ENCODE measurements around the gene ZNF644. TPM values are rescaled to one million over a fixed set of nuclear protein-coding genes. Genes with fewer than 3 reads are reported as not detected.

ZNF644 gene
- total RNA-seq, 2 donors from 2014 or later, result 58.4 to 76.6 TPM

DNA sequence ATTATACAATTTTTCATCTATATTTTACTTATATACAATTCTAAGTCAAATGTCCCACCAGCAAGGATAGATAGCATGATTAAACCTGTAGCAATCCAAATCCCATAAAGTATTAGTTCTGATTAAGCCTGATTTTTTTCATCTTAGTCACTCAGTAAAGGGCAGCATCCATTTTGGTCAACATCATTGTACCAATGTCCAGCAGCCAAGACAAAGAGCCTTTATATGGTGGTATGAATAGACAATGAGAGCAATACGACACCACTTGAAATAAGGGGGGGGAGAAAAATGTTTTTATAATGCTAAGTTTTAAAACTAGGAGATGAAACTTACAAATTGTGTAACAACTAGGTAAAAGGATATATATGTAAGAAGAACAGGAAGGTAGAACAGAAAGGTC is 7.4 kb downstream of the ZNF644 start:
- DNase-seq (ENCODE audit: low spot score) (no peak), ATAC-seq (no peak)
- Mint-ChIP-seq H3K27me3 (no peaks in the 10 kb centered on the region), H3K9me3 (no peaks in the 10 kb centered on the region), H3K27ac (no peak overlapping the region), H3K36me3 (peaks cover 5% of the 10 kb centered on the region), H3K4me3 (no peak overlapping the region), H3K4me1 (ENCODE audit: low read depth in 2 of 2) (peaks cover 53 to 70% of the 10 kb centered on the region in 2 donors)

DNA sequence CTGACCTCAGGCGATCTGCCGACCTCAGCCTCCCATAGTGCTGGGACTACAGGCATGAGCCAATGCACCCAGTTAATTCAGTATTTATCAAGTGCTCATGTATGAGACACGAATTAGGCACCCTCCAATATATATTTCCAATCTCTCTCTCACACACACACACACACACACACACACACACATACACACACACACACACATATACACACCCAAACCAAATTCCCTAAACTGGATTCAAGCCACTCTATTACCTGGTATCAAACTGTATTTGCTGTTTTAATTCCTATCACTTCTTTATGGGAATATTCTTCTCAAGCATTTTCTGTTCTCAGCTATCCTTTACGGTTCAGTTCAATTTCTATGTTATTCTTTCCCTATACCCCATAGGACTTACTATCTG is 8.5 kb downstream of the ZNF644 start:
- no peaks in the 10 kb centered on the region for H3K27me3 Mint-ChIP-seq
- peaks cover 51 to 65% of the 10 kb centered on the region in 2 donors for H3K4me1 Mint-ChIP-seq (ENCODE audit: low read depth in 2 of 2)
- H3K27ac Mint-ChIP-seq, result no peak overlapping the region
- ATAC-seq (no peak), DNase-seq (ENCODE audit: low spot score) (no peak)
- H3K36me3 Mint-ChIP-seq, result peaks cover 5% of the 10 kb centered on the region
- H3K4me3 Mint-ChIP-seq, result no peak overlapping the region
- no peaks in the 10 kb centered on the region for H3K9me3 Mint-ChIP-seq

DNA sequence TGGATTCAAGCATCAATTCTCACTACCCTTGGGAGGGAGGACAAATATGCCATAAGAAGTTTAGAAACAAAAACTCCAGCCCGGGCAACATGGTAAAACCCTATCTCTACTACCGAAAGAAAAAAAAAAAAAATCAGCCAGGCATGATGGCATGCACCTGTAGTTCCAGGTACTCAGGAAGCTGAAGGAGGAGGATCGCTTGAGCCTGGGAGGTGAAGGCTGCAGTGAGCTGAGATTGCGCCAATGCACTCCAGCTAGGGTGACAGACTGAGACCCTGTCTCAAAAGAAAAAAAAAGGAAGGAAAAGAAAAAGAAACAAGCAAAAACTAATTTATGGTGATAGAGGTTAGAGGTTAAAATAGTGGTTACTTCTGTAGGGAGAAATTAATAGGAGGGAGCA is 9.6 kb downstream of the ZNF644 start:
- Mint-ChIP-seq H3K4me3 (no peak overlapping the region), H3K9me3 (no peaks in the 10 kb centered on the region), H3K27ac (peak overlapping the region in 1 of 2 donors; percentile 29), H3K4me1 (ENCODE audit: low read depth in 2 of 2) (peaks cover 48 to 65% of the 10 kb centered on the region in 2 donors), H3K36me3 (peaks cover 5% of the 10 kb centered on the region), H3K27me3 (no peaks in the 10 kb centered on the region)
- no peak for DNase-seq (ENCODE audit: low spot score)
- no peak for ATAC-seq

DNA sequence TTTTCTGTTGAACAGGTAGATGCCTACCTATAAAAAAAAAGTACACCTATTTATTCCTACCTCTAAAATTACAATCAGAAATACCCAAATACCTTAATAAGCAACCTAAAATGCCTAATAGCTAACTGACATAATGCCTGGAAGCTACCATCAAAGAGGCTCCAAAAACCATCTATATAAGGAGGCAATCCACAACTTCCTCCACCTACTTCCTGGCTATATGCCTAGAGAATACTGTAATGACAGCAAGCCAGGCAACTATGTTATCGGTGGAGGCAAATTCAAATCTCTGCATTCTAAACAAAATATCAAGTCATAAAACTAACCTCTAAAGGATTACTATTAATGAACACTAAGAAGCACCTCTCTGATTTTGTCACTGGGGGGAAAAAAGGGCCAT is 10.1 kb downstream of the ZNF644 start:
- H3K36me3 Mint-ChIP-seq, result peaks cover 5% of the 10 kb centered on the region
- H3K9me3 Mint-ChIP-seq, result no peaks in the 10 kb centered on the region
- H3K27ac Mint-ChIP-seq, result peak overlapping the region in 1 of 2 donors; percentile 29
- ATAC-seq (no peak), DNase-seq (ENCODE audit: low spot score) (no peak)
- H3K27me3 Mint-ChIP-seq, result no peaks in the 10 kb centered on the region
- no peak overlapping the region for H3K4me3 Mint-ChIP-seq
- H3K4me1 Mint-ChIP-seq (ENCODE audit: low read depth in 2 of 2), result peaks cover 50 to 67% of the 10 kb centered on the region in 2 donors

DNA sequence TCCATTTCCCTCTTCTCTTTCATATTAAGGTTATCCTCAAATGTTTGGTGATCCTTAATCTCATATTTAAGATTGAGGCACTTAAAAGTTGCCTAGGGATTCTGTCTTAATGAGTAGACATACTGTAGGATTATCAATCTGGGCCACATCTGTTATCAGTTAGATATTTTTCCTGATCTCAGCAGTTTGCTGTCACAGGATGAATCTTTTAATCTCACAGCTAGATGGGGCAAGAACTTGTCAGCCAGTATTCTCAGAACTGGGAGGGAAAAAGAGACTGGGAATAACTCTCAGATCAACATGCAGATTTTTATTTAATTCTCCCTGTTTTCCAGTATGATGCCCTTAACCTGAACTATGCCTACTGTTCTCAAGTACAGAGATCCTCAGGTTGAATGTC is 14.0 kb downstream of the ZNF644 start:
- no peaks in the 10 kb centered on the region for H3K9me3 Mint-ChIP-seq
- H3K4me3 Mint-ChIP-seq, result no peak overlapping the region
- H3K27me3 Mint-ChIP-seq, result no peaks in the 10 kb centered on the region
- peaks cover 10% of the 10 kb centered on the region for H3K36me3 Mint-ChIP-seq
- DNase-seq (ENCODE audit: low spot score) (no peak), ATAC-seq (no peak)
- no peak overlapping the region for H3K27ac Mint-ChIP-seq
- H3K4me1 Mint-ChIP-seq (ENCODE audit: low read depth in 2 of 2), result peaks cover 55 to 72% of the 10 kb centered on the region in 2 donors

DNA sequence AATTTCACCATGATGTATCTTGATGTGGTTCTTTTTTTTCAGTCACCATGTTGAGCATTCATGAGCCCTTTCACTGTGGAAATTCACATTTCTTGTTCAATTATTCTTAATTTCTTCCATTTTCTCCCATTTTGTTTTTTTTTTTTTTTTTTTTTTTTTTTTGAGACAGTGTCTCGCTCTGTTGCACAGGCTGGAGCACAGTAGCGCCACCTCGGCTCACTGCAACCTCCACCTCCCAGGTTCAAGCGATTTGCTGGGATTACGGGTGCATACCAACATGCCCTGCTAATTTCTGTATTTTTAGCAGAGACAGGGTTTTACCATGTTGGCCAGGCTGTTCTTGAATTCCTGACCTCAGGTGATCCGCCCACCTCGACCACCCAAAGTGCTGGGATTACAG is 14.7 kb downstream of the ZNF644 start:
- Mint-ChIP-seq H3K36me3 (peaks cover 13% of the 10 kb centered on the region), H3K27me3 (no peaks in the 10 kb centered on the region), H3K27ac (no peak overlapping the region), H3K4me3 (no peak overlapping the region), H3K4me1 (ENCODE audit: low read depth in 2 of 2) (peaks cover 56 to 71% of the 10 kb centered on the region in 2 donors), H3K9me3 (no peaks in the 10 kb centered on the region)
- ATAC-seq, result no peak
- no peak for DNase-seq (ENCODE audit: low spot score)

DNA sequence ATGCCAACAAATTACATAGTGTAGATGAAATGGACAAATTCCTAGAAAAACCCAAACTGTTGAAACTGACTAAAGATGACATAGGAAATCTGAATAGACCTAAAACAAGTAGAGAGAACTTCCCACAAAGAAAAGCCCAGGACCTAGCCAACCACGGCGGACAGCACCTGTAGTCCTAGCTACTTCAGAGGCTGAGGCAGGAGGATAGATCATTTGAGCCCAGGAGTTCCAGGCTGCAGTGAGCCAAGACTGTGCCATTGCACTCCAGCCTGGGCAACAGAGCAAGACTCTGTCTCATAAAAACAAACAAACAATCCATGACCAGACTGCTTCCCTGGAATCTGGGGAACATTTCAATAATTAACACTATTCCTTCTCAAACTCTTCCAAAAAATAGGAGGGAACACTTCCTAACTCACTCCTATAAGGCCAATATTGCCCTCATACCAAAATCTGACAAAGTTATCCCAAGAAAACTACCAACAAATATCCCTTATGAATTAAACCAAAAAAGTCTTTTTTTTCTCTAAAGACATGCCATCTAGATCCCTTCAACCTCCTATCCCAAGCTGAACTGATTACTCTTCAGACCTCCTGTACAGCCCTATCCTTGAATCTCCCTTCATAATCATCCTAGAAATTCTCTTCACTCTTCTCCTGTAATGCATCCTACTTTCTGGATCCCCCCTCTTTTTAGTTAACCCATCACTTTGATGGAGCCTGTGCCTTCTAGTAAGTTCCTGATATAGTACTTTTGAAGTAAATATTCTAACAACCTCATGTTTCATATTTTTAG is 15.5 kb downstream of the ZNF644 start:
- Mint-ChIP-seq H3K4me3 (no peak overlapping the region), H3K4me1 (ENCODE audit: low read depth in 2 of 2) (peaks cover 58 to 72% of the 10 kb centered on the region in 2 donors), H3K27me3 (no peaks in the 10 kb centered on the region), H3K27ac (peak overlapping the region in 1 of 2 donors; percentile 1), H3K9me3 (no peaks in the 10 kb centered on the region), H3K36me3 (peaks cover 14% of the 10 kb centered on the region)
- DNase-seq (ENCODE audit: low spot score) (no peak), ATAC-seq (no peak)

DNA sequence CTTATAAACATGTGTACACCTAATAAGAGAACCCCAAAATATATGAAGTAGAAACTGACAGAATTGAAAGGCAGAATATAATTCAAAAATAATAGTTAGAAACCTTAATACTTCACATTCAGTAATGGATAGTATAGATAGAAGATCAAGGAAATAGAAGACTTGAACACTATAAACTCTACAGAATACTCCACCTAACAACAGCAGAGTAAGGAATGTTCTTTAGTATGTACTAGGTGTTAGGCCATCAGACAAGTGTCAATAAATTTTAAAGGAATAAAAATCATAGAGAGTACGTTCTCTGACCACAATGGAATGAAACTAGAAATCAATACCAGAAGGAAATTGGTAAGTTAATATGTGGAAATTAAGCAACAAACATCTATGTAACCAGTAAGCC is 16.6 kb downstream of the ZNF644 start:
- Mint-ChIP-seq H3K27me3 (no peaks in the 10 kb centered on the region), H3K27ac (peak overlapping the region in 1 of 2 donors; percentile 1), H3K9me3 (no peaks in the 10 kb centered on the region), H3K36me3 (peaks cover 14% of the 10 kb centered on the region), H3K4me3 (peak overlapping the region; percentile 0), H3K4me1 (ENCODE audit: low read depth in 2 of 2) (peaks cover 62 to 75% of the 10 kb centered on the region in 2 donors)
- DNase-seq (ENCODE audit: low spot score) (no peak), ATAC-seq (no peak)

DNA sequence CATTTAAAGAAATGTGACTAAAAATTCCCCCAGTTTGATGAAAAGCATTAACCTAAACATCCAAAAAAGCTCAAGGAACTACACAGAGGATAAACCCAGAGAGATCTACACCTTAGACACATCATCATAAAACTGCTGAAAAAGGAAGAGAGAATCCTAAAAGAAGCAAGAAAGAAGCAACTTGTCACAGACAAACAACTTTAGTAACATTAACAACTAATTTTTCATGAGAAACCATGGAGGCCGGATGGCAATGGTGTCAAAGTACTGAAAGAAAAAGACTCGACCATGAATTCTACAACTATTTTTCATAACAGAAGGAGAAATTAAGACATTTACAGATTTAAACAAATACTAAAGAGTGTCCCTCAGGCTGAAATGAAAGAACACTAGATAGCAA is 17.7 kb downstream of the ZNF644 start:
- no peak for ATAC-seq
- DNase-seq (ENCODE audit: low spot score), result no peak
- Mint-ChIP-seq H3K27ac (peak overlapping the region in 1 of 2 donors; percentile 1), H3K9me3 (no peaks in the 10 kb centered on the region), H3K4me1 (ENCODE audit: low read depth in 2 of 2) (peaks cover 69 to 79% of the 10 kb centered on the region in 2 donors), H3K36me3 (peaks cover 14% of the 10 kb centered on the region), H3K4me3 (no peak overlapping the region), H3K27me3 (no peaks in the 10 kb centered on the region)

DNA sequence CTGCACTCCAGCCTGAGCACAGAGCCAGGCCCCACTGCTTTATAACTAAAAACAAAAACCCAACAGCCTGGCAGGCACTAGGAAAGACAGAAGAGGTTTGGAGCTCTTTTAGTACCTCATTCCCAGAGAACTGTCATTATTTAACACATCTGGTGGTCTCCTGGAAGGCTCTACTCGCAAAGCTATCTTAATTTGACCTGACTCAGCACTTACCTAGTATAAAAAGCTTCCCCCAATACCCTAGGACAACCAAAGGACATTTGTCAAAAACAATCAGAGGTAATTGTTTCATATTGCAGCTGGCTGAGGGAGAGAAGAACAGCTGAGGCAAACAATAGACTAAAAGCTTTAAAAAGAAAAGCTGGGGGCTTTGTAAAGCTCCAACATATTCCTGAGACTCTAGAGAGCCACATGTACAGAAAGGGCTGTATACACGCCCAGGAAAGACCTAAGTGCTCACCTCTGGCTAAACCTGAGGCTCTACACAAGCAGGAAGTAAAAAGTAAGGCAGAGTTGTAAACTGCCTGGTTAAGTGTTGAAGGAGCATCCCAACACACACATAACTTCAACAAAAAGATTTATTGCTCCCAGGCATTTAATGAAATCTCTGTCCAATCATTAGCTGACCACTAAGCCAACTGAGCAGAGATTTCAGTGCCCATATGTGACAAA is 25.0 kb downstream of the ZNF644 start:
- H3K27ac Mint-ChIP-seq, result no peak overlapping the region
- DNase-seq (ENCODE audit: low spot score) (no peak), ATAC-seq (no peak)
- H3K27me3 Mint-ChIP-seq, result no peaks in the 10 kb centered on the region
- H3K36me3 Mint-ChIP-seq, result peaks cover 6% of the 10 kb centered on the region
- peaks cover 62 to 74% of the 10 kb centered on the region in 2 donors for H3K4me1 Mint-ChIP-seq (ENCODE audit: low read depth in 2 of 2)
- no peak overlapping the region for H3K4me3 Mint-ChIP-seq
- no peaks in the 10 kb centered on the region for H3K9me3 Mint-ChIP-seq

DNA sequence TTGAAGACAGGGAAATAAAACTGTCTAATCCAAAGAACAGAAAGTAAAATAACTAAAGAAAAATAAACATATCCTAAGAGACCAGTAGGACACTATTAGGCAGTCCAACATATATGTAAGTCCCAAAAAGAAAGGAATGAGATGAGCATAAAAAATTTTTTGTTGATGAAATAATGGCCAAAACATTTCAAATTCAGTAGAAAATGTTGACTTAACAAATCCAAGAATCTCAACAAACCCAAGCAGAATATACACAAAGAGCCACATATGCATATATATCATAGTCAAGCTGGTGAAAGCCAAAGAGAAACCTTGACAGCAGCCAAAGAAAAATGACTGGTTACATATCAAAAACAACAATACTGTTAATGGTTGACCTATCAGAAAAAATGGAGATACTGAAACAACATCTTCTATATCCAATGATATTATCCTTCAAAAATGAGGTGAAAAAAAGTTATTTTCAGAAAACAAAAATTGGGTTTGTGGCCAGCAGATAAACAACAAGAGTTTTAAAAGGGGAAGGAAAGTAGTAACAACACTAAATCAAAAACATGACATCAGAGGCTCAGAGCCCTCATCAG is 26.4 kb downstream of the ZNF644 start:
- H3K9me3 Mint-ChIP-seq, result no peaks in the 10 kb centered on the region
- DNase-seq (ENCODE audit: low spot score) (no peak), ATAC-seq (no peak)
- H3K4me1 Mint-ChIP-seq (ENCODE audit: low read depth in 2 of 2), result peaks cover 65 to 76% of the 10 kb centered on the region in 2 donors
- H3K4me3 Mint-ChIP-seq, result no peak overlapping the region
- peaks cover 4% of the 10 kb centered on the region for H3K36me3 Mint-ChIP-seq
- H3K27me3 Mint-ChIP-seq, result no peaks in the 10 kb centered on the region
- H3K27ac Mint-ChIP-seq, result peak overlapping the region in 1 of 2 donors; percentile 18

DNA sequence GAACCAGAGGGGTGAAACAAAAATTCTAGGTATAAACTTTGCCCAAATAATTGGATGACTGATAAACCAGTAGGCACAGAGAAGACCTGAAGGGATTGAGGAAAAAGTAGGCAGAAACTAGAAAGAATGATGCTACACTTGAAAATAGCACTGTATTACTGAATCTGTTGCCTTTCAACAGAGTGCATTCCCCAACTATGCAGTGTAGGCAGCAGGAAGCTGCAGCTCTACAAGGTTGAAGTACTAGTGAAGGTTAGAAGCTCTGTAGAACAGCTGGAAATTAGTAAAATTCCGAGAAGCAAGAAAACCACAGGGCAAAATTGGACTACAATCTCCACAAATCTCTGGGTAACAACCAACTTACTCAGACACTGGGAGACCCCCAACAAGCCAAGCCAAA is 27.4 kb downstream of the ZNF644 start:
- peaks cover 64 to 76% of the 10 kb centered on the region in 2 donors for H3K4me1 Mint-ChIP-seq (ENCODE audit: low read depth in 2 of 2)
- H3K36me3 Mint-ChIP-seq, result peaks cover 9% of the 10 kb centered on the region
- no peak for DNase-seq (ENCODE audit: low spot score)
- no peak for ATAC-seq
- H3K4me3 Mint-ChIP-seq, result no peak overlapping the region
- H3K27me3 Mint-ChIP-seq, result no peaks in the 10 kb centered on the region
- H3K9me3 Mint-ChIP-seq, result no peaks in the 10 kb centered on the region
- no peak overlapping the region for H3K27ac Mint-ChIP-seq

DNA sequence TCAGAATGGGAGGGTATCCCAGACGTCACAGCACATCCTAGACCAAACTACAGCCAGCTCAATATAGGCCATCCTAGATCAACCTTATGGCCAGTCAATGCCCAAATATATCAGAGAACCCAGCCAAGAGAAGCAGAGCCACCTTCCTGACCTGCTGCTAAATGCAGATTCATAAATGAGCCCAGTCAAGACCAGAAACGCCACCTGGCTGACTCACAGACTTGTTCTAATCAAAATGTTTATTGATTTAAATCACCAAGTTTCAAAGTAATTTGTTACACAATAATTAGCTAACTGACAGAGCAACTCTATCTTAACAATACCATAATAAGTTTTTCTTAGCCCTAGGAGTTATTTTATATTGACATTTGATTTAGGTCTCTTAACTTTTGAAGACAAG is 28.6 kb downstream of the ZNF644 start:
- H3K4me3 Mint-ChIP-seq, result no peak overlapping the region

DNA sequence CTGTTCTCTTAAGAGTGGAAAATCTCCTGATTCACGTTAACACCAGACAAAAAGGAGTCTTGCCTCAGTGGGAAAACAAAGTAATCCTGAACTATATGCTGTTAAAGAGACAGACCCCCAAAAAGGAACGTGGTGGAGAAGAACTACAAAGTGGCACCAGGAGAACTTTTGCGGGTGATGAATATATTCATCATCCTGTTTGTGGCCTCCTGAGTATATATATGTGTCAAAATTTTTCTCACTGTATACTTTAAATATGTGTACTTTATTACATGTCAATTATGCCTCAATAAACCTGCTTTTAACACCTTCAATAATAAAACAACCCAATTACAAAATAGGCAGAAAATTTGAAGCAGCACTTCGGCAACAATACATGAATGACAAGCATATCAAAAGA is 31.1 kb downstream of the ZNF644 start:
- Mint-ChIP-seq H3K4me1 (ENCODE audit: low read depth in 2 of 2) (peaks cover 76 to 79% of the 10 kb centered on the region in 2 donors), H3K27me3 (no peaks in the 10 kb centered on the region), H3K36me3 (peaks cover 37% of the 10 kb centered on the region), H3K9me3 (peaks cover 9% of the 10 kb centered on the region), H3K4me3 (no peak overlapping the region), H3K27ac (no peak overlapping the region)
- ATAC-seq, result peak in 1 of 2 donors; percentile 49
- DNase-seq (ENCODE audit: low spot score), result no peak

More for the DNA sequence above, 28.6 kb downstream of the ZNF644 start:
- Mint-ChIP-seq H3K9me3 (peaks cover 3% of the 10 kb centered on the region), H3K4me1 (ENCODE audit: low read depth in 2 of 2) (peaks cover 65 to 74% of the 10 kb centered on the region in 2 donors), H3K27ac (no peak overlapping the region), H3K27me3 (no peaks in the 10 kb centered on the region), H3K36me3 (peaks cover 20% of the 10 kb centered on the region)
- DNase-seq (ENCODE audit: low spot score), result no peak
- no peak for ATAC-seq
